WERI-Rb-1 (cell line): Measurements from ENCODE around the gene RRP1.
A peak's percentile ranks its signal among the peaks of the same experiment; 100 is the strongest.
"Not testable (repeated sequence)": the region's sequence is repeated elsewhere in the genome, so short reads cannot be mapped to it uniquely, and the experiment has no call there.

ENCODE experiments used
- DNase-seq: peaks from one replicate; pipeline ENCODE4 v3.0.0-alpha.2; 2020
- H3K27ac ChIP-seq: fragments of 250-450 bp; sonication (Bioruptor Pico); 2 replicates; pipeline ENCODE4 v1.5.1; 2020; ENCODE audit warnings: mild to moderate bottlenecking, moderate library complexity
- H3K27me3 ChIP-seq: fragments of 250-450 bp; sonication (Bioruptor Pico); 2 replicates; pipeline ENCODE4 v1.5.1; 2021; ENCODE audit warnings: mild to moderate bottlenecking, low read depth, moderate library complexity; ENCODE audit not compliant: insufficient read depth, severe bottlenecking
- H3K36me3 ChIP-seq: fragments of 250-450 bp; sonication (Bioruptor Pico); 2 replicates; pipeline ENCODE4 v1.5.1; 2020; ENCODE audit warnings: mild to moderate bottlenecking, moderate library complexity
- H3K4me3 ChIP-seq: 2 replicates; pipeline ENCODE4 v1.5.1; 2011; ENCODE audit warnings: low read depth, mild to moderate bottlenecking, control low read depth, low read length
- H3K9me3 ChIP-seq: fragments of 250-450 bp; sonication (Bioruptor Pico); 2 replicates; pipeline ENCODE4 v1.5.1; 2021; ENCODE audit warnings: mild to moderate bottlenecking, moderate library complexity; ENCODE audit not compliant: severe bottlenecking
- TF ChIP-seq, protein P1 (sequence below): IDR thresholded peaks from 2 replicates; pipeline ENCODE4 v1.5.1; 2011; ENCODE audit warnings: low read depth, mild to moderate bottlenecking, control low read depth, inconsistent platforms, low read length

RRP1 gene

DNA sequence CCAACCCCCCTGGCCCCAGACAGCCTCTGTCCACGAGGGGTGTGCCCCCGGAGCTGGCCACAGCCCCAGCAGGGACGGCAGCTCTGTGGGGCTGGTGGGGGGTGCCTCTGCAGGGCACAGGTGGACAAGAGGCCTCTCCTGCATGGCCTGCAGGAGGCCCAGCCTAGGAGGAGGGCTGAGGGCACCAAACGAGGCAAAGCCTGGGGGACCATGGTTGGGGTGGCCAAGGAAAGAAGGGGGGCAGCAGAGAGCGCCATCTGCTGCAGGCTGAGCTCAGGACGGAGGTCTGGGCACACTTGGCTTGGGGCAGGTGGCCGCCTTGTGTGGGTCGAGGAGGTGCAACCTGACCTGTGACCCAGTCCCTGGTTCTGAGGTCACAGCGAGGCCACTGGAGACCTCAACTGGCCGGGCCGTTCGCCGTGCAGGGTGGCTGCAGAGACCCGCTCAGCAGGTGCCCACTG is 27.3 kb downstream of the RRP1 start:
- TF ChIP-seq, protein P1, sequence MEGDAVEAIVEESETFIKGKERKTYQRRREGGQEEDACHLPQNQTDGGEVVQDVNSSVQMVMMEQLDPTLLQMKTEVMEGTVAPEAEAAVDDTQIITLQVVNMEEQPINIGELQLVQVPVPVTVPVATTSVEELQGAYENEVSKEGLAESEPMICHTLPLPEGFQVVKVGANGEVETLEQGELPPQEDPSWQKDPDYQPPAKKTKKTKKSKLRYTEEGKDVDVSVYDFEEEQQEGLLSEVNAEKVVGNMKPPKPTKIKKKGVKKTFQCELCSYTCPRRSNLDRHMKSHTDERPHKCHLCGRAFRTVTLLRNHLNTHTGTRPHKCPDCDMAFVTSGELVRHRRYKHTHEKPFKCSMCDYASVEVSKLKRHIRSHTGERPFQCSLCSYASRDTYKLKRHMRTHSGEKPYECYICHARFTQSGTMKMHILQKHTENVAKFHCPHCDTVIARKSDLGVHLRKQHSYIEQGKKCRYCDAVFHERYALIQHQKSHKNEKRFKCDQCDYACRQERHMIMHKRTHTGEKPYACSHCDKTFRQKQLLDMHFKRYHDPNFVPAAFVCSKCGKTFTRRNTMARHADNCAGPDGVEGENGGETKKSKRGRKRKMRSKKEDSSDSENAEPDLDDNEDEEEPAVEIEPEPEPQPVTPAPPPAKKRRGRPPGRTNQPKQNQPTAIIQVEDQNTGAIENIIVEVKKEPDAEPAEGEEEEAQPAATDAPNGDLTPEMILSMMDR: peak; percentile 73
- Histone ChIP-seq H3K27me3 (no peaks in the 10 kb centered on the region), H3K9me3 (peaks cover 2% of the 10 kb centered on the region), H3K36me3 (no peaks in the 10 kb centered on the region), H3K27ac (no peak overlapping the region), H3K4me3 (no peak overlapping the region)
- no peak for DNase-seq

- Histone ChIP-seq H3K27me3 (no peaks in the 10 kb centered on the region), H3K9me3 (peaks cover 3% of the 10 kb centered on the region), H3K4me3 (no peak overlapping the region), H3K36me3 (no peaks in the 10 kb centered on the region), H3K27ac (no peak overlapping the region)
- TF ChIP-seq, protein P1: no peak
- no peak for DNase-seq
These were observed 28.0 kb downstream of the RRP1 start for GRCh38 chr21:43817157-43818086.

DNA sequence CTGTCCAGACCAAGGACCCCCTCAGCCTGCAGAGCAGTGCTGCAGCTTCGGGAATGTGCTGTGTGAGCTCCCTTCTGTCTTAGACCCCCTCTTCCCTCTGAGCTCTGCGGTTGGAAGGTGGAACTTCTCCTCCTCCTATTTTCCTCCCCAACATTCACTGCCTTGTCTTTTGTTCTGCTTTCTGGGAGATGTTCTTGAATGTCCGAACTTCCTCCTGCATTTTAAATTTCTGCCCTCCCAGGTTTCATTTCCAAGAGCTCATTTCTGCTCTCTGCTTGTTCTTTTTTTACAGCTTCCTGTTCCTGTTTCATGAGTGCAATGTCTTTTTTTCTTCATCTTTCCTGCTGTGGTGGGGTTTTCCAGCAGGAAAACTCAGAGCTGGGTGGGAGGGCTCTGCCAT is 29.3 kb downstream of the RRP1 start:
- TF ChIP-seq, protein P1: no peak
- no peak for DNase-seq
- H3K27ac ChIP-seq: no peak overlapping the region

DNA sequence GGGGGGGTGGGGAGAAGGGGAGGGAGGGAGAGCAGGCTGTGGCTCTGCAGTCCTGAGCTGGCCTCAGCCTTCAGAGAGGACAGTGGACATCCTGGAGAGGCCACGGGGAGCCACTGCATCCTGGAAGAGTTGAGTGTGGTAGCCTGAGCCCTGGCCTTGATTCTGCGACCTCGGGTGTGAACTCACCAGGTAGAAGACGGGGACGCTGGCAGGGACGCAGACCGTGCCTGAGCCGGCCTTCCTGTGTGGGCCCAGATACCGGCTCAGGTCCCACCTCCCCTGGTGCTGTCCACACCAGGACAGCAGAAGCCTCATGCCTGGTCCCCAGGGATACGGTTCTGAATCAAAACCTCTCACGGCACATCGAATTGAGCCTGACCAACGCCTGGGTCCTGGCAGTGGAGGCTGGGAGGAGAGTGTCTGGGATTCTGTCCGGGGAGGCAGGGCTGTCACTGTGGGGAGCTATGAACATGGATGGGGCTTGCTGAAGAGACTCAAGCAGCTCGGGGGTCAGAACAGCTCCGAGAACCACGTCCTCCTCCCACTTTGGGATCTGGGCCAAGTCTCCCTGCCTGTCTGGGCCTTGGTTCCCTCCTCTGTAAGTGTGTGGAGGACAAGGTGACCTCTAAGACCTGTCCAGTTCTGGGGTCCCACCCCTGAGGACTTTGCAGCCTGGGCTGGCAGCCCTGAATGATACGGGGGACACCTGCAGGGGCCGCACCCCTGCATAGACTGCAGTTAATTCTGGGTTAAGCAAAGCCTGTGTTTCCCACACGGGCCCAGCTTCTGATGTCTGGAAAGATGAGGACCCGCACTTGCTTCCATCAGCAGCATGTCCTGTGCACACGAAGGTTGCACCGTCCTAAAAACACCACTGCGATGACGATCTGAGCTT is 30.4 kb downstream of the RRP1 start:
- Histone ChIP-seq H3K36me3 (no peaks in the 10 kb centered on the region), H3K4me3 (no peak overlapping the region), H3K9me3 (peaks cover 5% of the 10 kb centered on the region), H3K27ac (no peak overlapping the region), H3K27me3 (no peaks in the 10 kb centered on the region)
- TF ChIP-seq, protein P1: no peak
- no peak for DNase-seq

More for the DNA sequence above, 29.3 kb downstream of the RRP1 start:
- no peak overlapping the region for H3K4me3 ChIP-seq
- H3K9me3 ChIP-seq: peaks cover 3% of the 10 kb centered on the region
- no peaks in the 10 kb centered on the region for H3K27me3 ChIP-seq
- no peaks in the 10 kb centered on the region for H3K36me3 ChIP-seq

DNA sequence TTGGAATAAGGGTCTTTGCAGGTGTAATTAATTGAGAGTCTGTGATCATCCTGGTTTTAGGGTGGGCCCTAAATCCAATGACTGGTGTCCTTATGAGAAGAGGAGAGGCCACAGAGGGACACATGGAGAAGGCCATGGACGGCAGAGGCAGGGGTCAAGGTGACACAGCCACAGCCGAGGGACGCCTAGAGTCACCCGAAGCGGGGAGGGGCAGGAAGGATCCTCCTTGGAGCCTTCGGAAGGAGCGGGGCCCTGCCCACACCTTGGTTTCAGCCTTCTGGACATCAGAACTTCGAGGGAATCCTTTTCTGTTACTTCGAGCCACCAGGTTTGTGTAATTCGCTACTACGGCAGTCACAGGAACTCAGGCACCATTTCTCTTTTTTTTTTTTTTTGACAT is 31.1 kb downstream of the RRP1 start:
- DNase-seq: no peak
- H3K27me3 ChIP-seq: no peaks in the 10 kb centered on the region
- peaks cover 5% of the 10 kb centered on the region for H3K9me3 ChIP-seq
- H3K4me3 ChIP-seq: no peak overlapping the region
- H3K27ac ChIP-seq: no peak overlapping the region
- TF ChIP-seq, protein P1: no peak
- H3K36me3 ChIP-seq: no peaks in the 10 kb centered on the region

DNA sequence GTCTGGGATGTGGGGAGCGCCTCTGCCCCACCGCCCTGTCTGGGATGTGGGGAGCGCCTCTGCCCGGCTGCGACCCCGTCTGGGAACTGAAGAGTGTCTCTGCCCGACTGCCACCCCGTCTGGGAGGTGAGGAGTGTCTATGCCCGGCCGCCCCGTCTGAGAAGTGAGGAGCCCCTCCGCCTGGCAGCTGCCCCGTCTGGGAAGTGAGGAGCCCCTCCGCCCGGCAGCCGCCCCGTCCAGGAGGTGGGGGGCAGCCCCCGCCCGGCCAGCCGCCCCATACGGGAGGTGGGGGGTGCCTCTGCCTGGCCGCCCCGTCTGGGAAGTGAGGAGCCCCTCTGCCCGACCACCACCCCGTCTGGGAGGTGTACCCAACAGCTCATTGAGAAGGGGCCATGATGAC is 32.8 kb downstream of the RRP1 start:
- H3K9me3 ChIP-seq, H3K27ac ChIP-seq, H3K4me3 ChIP-seq, H3K36me3 ChIP-seq, H3K27me3 ChIP-seq, DNase-seq: not testable (repeated sequence)

DNA sequence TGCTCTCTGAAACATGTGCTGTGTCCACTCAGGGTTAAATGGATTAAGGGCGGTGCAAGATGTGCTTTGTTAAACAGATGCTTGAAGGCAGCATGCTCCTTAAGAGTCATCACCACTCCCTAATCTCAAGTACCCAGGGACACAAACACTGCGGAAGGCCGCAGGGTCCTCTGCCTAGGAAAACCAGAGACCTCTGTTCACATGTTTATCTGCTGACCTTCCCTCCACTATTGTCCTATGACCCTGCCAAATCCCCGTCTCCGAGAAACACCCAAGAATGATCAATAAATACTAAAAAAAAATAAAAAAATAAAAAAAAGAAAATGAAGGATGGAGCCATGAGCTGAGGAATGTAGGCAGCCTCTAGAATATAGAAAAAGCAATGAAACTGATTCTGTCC is 33.4 kb downstream of the RRP1 start:
- H3K27me3 ChIP-seq, H3K4me3 ChIP-seq, H3K9me3 ChIP-seq, H3K27ac ChIP-seq, DNase-seq, H3K36me3 ChIP-seq: not testable (repeated sequence)
